ENCODE results near the gene FARP1. TPM values are rescaled to one million over a fixed set of nuclear protein-coding genes. Genes with fewer than 3 reads are reported as not detected.

Gene FARP1
- polyA plus RNA-seq, 1 of the 3 experiments (the other 2 are of a cell fraction): 12.0 TPM

DNA sequence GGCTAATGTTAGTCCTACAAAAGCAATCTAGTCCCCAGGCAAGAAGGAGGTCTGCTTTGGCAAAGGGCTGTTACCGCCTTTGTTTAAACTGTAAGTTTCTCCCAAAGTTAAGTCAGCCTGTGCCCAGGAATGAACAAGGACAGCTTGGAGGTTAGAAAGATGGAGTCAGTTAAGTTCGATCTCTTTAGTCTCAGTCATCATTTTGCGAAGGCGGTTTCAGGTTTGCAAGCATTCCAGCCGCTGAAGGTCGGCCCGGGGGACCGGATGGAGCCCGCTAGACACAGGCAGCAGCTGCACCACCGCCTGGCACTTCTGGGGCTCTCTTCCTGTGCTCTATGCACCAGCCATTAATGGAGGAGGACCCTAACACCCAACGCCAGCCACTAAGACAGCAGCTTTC is 342.7 kb downstream of the FARP1 start:
- no peaks in the 10 kb centered on the region for H3K9me2 ChIP-seq
- peaks cover 31% of the 10 kb centered on the region for H4K20me1 ChIP-seq (ENCODE audit: insufficient read depth)
- no peak for TF ChIP-seq RAD21 (IDR thresholded peaks at IDR 0.05; ENCODE audit: low read length)
- no peak for TF ChIP-seq SMC3 (IDR thresholded peaks at IDR 0.05; ENCODE audit: low read depth, low read length)
- no peak for TF ChIP-seq TEAD4 (IDR thresholded peaks at IDR 0.05; ENCODE audit: borderline replicate concordance, insufficient read depth)
- TF ChIP-seq, protein P1, sequence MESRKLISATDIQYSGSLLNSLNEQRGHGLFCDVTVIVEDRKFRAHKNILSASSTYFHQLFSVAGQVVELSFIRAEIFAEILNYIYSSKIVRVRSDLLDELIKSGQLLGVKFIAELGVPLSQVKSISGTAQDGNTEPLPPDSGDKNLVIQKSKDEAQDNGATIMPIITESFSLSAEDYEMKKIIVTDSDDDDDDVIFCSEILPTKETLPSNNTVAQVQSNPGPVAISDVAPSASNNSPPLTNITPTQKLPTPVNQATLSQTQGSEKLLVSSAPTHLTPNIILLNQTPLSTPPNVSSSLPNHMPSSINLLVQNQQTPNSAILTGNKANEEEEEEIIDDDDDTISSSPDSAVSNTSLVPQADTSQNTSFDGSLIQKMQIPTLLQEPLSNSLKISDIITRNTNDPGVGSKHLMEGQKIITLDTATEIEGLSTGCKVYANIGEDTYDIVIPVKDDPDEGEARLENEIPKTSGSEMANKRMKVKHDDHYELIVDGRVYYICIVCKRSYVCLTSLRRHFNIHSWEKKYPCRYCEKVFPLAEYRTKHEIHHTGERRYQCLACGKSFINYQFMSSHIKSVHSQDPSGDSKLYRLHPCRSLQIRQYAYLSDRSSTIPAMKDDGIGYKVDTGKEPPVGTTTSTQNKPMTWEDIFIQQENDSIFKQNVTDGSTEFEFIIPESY (IDR thresholded peaks at IDR 0.05; ENCODE audit: borderline replicate concordance, low read depth): no peak
- no peak for TF ChIP-seq MXI1 (IDR thresholded peaks at IDR 0.05; ENCODE audit: low read depth, low read length)
- TF ChIP-seq JUND (IDR thresholded peaks at IDR 0.05): no peak
- no peak for TF ChIP-seq ELF1 (IDR thresholded peaks at IDR 0.05)
- TF ChIP-seq, protein P2, sequence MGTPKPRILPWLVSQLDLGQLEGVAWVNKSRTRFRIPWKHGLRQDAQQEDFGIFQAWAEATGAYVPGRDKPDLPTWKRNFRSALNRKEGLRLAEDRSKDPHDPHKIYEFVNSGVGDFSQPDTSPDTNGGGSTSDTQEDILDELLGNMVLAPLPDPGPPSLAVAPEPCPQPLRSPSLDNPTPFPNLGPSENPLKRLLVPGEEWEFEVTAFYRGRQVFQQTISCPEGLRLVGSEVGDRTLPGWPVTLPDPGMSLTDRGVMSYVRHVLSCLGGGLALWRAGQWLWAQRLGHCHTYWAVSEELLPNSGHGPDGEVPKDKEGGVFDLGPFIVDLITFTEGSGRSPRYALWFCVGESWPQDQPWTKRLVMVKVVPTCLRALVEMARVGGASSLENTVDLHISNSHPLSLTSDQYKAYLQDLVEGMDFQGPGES (IDR thresholded peaks at IDR 0.05; ENCODE audit: low read depth, low read length): no peak
- no peak for TF ChIP-seq TAF1 (IDR thresholded peaks at IDR 0.05; ENCODE audit: borderline replicate concordance, low read depth, low read length)
- no peak for TF ChIP-seq GATA2 (CRISPR knock-in tag; IDR thresholded peaks at IDR 0.05)
- TF ChIP-seq, protein P3, sequence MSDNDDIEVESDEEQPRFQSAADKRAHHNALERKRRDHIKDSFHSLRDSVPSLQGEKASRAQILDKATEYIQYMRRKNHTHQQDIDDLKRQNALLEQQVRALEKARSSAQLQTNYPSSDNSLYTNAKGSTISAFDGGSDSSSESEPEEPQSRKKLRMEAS (IDR thresholded peaks at IDR 0.05; ENCODE audit: low read depth): no peak
- TF ChIP-seq, protein P4, sequence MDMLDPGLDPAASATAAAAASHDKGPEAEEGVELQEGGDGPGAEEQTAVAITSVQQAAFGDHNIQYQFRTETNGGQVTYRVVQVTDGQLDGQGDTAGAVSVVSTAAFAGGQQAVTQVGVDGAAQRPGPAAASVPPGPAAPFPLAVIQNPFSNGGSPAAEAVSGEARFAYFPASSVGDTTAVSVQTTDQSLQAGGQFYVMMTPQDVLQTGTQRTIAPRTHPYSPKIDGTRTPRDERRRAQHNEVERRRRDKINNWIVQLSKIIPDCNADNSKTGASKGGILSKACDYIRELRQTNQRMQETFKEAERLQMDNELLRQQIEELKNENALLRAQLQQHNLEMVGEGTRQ (IDR thresholded peaks at IDR 0.05; ENCODE audit: borderline replicate concordance, low read depth, low read length): no peak
- TF ChIP-seq, protein P5, sequence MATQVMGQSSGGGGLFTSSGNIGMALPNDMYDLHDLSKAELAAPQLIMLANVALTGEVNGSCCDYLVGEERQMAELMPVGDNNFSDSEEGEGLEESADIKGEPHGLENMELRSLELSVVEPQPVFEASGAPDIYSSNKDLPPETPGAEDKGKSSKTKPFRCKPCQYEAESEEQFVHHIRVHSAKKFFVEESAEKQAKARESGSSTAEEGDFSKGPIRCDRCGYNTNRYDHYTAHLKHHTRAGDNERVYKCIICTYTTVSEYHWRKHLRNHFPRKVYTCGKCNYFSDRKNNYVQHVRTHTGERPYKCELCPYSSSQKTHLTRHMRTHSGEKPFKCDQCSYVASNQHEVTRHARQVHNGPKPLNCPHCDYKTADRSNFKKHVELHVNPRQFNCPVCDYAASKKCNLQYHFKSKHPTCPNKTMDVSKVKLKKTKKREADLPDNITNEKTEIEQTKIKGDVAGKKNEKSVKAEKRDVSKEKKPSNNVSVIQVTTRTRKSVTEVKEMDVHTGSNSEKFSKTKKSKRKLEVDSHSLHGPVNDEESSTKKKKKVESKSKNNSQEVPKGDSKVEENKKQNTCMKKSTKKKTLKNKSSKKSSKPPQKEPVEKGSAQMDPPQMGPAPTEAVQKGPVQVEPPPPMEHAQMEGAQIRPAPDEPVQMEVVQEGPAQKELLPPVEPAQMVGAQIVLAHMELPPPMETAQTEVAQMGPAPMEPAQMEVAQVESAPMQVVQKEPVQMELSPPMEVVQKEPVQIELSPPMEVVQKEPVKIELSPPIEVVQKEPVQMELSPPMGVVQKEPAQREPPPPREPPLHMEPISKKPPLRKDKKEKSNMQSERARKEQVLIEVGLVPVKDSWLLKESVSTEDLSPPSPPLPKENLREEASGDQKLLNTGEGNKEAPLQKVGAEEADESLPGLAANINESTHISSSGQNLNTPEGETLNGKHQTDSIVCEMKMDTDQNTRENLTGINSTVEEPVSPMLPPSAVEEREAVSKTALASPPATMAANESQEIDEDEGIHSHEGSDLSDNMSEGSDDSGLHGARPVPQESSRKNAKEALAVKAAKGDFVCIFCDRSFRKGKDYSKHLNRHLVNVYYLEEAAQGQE (IDR thresholded peaks at IDR 0.05; ENCODE audit: low read depth, low read length): no peak
- no peak for TF ChIP-seq POLR2AphosphoS5 (IDR thresholded peaks at IDR 0.05; ENCODE audit: low read depth, low read length)
- peak overlapping the region in 1 of 2 experiments; percentile 87; a peak in 2 of 4 replicates for H3K27ac ChIP-seq (ENCODE audit: low read depth in 2 of 2, low read length in 1 of 2)
- H3K4me2 ChIP-seq: no peak overlapping the region
- no peak overlapping the region for H3K4me3 ChIP-seq (ENCODE audit: low read depth in 2 of 2, low read length in 1 of 2)
- CTCF ChIA-PET: interaction anchor here (1.5 to 2.0 kb wide), 4 partner anchors 22 to 168 kb away, joined by 3 to 6 read pairs (median 6); no protein-coding TSS in a partner anchor
- no peak for DNase-seq
- peak overlapping the region; percentile 46; the same call in 1 of the 2 replicates for H3K9ac ChIP-seq
- no peaks in the 10 kb centered on the region for H3K27me3 ChIP-seq (ENCODE audit: insufficient read depth)
- POLR2A ChIA-PET: no interaction called here
- no peaks in the 10 kb centered on the region for H3K9me3 ChIP-seq
- 97% methylated on average over 9 of the region's 11 CpGs for WGBS (ENCODE audit: low lambda C conversion rate)
- no peak overlapping the region for H2AFZ ChIP-seq (ENCODE audit: low read depth)
- no peaks in the 10 kb centered on the region for H3K36me3 ChIP-seq (replicated peaks in 1 of 2; ENCODE audit: control insufficient read depth in 1 of 2, insufficient read depth in 2 of 2, low read length in 1 of 2)
- H3F3A ChIP-seq (replicated peaks; ENCODE audit: insufficient read depth): peaks cover 17% of the 10 kb centered on the region
- peaks cover 34 to 70% of the 10 kb centered on the region in 2 experiments for H3K4me1 ChIP-seq (ENCODE audit: control insufficient read depth in 1 of 2, insufficient read depth in 2 of 2, low read depth in 1 of 2, low read length in 1 of 2)
- H3K79me2 ChIP-seq (ENCODE audit: insufficient read depth): peaks cover 85% of the 10 kb centered on the region
